Measurements from ENCODE around the gene CLPTM1L.

DNA sequence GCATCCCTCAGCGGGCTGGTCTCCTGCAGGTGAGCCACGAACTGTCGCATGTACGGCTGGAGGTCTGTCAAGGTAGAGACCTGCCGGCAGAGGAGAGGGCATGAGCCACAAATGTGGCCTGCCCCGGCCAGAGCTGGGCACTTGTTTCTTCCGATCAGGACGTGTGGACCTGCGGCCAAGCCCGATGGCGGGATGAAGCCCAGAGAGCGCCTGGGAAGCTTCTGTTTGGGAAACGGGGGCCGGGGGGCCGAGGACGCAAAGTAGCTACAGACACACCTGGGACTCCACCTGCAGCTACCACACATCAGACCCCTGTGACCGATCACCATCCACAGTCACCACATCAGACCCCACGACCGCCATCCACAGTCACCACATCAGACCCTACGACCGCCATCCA lies 72.7 kb downstream of the CLPTM1L start:
- TF ChIP-seq BHLHE40 (IDR thresholded peaks at IDR 0.05; ENCODE audit: low read depth, low read length): no peak
- TF ChIP-seq, protein P1, sequence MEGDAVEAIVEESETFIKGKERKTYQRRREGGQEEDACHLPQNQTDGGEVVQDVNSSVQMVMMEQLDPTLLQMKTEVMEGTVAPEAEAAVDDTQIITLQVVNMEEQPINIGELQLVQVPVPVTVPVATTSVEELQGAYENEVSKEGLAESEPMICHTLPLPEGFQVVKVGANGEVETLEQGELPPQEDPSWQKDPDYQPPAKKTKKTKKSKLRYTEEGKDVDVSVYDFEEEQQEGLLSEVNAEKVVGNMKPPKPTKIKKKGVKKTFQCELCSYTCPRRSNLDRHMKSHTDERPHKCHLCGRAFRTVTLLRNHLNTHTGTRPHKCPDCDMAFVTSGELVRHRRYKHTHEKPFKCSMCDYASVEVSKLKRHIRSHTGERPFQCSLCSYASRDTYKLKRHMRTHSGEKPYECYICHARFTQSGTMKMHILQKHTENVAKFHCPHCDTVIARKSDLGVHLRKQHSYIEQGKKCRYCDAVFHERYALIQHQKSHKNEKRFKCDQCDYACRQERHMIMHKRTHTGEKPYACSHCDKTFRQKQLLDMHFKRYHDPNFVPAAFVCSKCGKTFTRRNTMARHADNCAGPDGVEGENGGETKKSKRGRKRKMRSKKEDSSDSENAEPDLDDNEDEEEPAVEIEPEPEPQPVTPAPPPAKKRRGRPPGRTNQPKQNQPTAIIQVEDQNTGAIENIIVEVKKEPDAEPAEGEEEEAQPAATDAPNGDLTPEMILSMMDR (IDR thresholded peaks at IDR 0.05): no peak
- no peak for TF ChIP-seq MYC (IDR thresholded peaks at IDR 0.05; ENCODE audit: borderline replicate concordance, low read length)
- TF ChIP-seq RAD21 (conservative IDR thresholded peaks at IDR 0.05 in 1 of 2, IDR thresholded peaks at IDR 0.05 in 1 of 2): no peak
- no peak for TF ChIP-seq SMC3 (IDR thresholded peaks at IDR 0.05)
- no peak for TF ChIP-seq RFX5 (IDR thresholded peaks at IDR 0.05)
- no peak for TF ChIP-seq EP300 (IDR thresholded peaks at IDR 0.05)
- no peak for TF ChIP-seq POLR2A (IDR thresholded peaks at IDR 0.05; ENCODE audit: low read length)
- TF ChIP-seq, protein P2, sequence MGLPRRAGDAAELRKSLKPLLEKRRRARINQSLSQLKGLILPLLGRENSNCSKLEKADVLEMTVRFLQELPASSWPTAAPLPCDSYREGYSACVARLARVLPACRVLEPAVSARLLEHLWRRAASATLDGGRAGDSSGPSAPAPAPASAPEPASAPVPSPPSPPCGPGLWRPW (IDR thresholded peaks at IDR 0.05): no peak
